GM19193 (cell line): ENCODE results near the gene DST.

Experiments used
- POLR2A ChIP-seq: IDR thresholded peaks from 4 replicates; pipeline ENCODE4 v1.6.1; 2011; ENCODE audit not compliant: insufficient read depth, insufficient read length; ENCODE audit errors: extremely low read depth

The DST gene

GRCh38 chr6:56513631-56514030 lies 129.1 kb downstream of the DST start:
- TF ChIP-seq POLR2A: no peak

DNA sequence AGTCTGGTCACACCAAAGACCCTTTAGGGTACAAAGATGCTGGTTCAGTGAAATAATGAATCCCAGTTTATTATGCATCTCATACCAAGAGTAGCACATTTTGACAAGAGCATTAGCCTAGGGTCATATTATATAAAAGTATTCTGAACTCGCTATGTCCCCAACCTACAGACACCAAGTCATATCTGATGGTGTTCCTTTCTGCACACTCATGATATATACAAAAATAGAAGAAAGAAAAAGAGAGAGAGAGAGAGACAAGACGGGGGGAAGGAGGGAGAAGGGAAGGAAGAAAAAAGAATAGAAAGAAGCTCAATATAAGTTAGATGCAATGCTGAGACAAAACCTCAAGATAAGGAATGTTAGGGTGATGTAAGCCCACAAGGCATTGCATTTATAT lies 131.1 kb downstream of the DST start:
- no peak for TF ChIP-seq POLR2A

DNA sequence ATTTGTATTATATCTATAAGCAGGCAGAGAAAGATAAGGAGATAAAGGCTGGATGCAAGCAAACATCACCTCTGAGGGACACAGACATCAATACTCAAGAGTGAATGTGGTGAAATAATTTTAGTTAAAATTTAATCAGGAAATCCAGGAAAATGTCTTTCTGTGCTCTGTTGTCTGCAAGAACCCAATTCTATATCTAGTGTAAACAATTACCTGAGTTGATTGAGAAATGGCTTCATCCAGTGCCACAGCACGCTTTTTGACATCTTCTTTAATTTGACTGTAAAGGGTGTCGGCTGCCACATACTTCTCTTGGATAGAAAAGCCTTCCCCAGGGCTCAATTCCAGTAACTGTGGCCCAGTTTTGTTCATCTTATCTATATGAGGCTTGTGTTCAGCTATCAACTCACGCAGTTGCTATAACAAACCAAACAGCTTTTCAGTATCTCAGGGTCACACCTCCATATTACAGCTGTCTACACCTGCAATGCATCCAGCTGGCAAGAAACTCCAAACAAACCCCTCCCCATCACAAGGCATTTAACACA lies 131.6 kb downstream of the DST start:
- no peak for TF ChIP-seq POLR2A

- TF ChIP-seq POLR2A: no peak
Measured at GRCh38 chr6:56509031-56509430, 133.7 kb downstream of the DST start.

- TF ChIP-seq POLR2A: no peak
Measured at GRCh38 chr6:56507517-56507916, 135.2 kb downstream of the DST start.

GRCh38 chr6:56505512-56506260 lies 137.0 kb downstream of the DST start:
- no peak for TF ChIP-seq POLR2A

- no peak for TF ChIP-seq POLR2A
Measured at GRCh38 chr6:56501993-56502392, 140.7 kb downstream of the DST start.

DNA sequence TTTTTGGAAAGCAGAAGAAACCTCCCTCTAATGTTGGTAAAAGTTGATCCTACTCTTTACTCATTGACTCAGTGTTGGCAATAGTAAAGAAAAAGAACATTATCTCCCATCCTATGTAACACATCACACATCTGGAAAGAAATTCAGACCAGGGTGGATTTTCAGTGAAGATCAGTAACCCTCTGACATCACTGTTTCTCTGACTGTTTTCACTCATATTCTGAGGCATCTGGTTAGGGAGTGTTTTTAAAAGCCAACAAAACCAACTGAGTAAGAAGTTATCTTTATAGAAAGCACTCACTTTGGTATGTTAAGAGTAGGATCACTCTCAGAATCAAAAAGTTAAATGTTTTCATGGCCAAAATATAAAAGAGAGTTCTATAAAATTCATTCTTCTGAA lies 143.6 kb downstream of the DST start:
- TF ChIP-seq POLR2A: no peak

- no peak for TF ChIP-seq POLR2A
Measured at GRCh38 chr6:56497691-56498090, 145.0 kb downstream of the DST start.

GRCh38 chr6:56497240-56497639 lies 145.4 kb downstream of the DST start:
- TF ChIP-seq POLR2A: no peak

DNA sequence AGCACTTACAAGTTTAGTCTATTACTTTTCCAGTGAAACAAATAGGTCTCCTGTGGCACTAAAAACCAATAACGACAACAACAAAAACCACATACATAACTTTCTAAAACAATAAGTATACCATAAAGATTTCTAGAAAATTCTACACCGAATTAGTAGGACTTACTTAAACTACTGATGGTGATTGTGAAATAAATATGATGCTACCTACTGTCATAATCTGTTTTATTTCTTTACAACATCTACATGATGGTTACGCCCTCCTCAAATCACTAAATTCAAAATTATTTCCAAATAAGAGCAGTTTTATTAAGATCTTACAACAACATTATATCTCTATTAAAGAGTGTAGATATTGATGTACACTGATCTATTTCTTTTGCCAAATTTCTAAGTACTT lies 147.0 kb downstream of the DST start:
- TF ChIP-seq POLR2A: no peak

GRCh38 chr6:56491606-56492328 lies 150.9 kb downstream of the DST start:
- TF ChIP-seq POLR2A: no peak

- no peak for TF ChIP-seq POLR2A
Measured at GRCh38 chr6:56490993-56491392, 151.7 kb downstream of the DST start.

DNA sequence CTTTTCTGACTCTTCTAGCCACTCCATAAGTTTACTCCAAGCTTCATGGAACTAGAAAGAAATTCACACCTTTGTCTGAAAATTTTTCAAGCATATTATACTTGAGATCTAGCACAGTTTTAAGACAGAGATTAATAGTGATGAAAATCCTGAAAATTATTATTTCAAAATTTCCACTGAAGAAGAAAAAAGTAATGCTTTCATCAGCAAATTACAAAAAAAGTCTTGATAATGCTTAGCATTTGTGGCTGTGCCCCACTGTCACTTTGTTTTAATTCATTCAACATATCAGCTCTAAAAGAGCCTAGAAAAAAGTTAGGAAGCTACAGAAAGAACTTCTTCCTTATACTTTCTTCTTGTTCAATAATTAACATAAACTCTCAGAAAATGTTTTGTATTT lies 153.1 kb downstream of the DST start:
- no peak for TF ChIP-seq POLR2A

DNA sequence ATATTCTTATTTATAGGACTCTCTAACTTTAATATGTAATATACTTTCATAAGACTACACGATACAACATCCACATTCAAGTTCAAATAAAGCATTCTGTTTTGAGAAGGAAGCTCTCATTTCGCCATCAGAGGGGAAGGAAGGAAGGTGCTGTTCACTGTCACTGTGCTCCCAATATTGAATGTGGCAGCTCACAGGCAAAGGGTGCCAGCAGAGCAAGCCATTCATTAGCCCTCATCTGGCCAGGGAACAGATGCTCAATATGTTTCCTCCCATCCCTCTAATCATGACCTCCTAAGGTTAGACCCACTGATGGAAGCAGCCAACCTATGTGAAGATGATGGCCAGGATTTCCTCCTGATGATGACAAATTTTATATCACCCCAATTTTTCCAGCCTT lies 154.4 kb downstream of the DST start:
- no peak for TF ChIP-seq POLR2A

DNA sequence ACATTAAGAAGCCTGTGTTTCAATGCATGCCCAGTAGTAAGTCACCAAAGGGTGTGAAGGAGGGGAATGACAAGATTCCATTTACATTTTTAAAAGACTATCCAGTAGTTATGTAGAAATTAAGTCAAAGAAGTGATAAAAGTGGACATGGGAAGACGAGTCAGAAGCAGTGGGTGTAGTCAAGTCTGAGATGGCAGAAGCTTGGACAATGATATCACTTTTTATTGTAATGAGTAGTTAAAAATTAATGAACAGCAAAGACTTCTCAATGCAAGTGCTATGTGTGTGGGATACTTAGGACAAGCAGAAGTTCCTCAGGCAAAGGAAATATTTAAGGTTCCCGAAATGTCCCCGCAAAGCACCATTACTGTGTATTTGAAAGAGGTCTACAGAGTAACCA lies 156.0 kb downstream of the DST start:
- no peak for TF ChIP-seq POLR2A
